HEK293T (cell line): ENCODE results near the gene KIF13A.

Experiments used
- CTCF ChIA-PET: fragments of 350-600 bp; formaldehyde crosslinking; extraction: SDS; loops from one replicate; lab custom pipeline; 2021; ENCODE audit warnings: antibody characterized with exemption, inconsistent platforms; lab: Yijun Ruan, JAX
- POLR2A ChIA-PET: fragments of 350-600 bp; formaldehyde crosslinking; extraction: SDS; loops from one replicate; lab custom pipeline; 2020; ENCODE audit warnings: antibody characterized with exemption, inconsistent platforms; lab: Yijun Ruan, JAX
- DNase-seq: peaks from one replicate; pipeline ENCODE4 v3.0.0; 2012; ENCODE audit warnings: mixed read lengths; ENCODE audit errors: extremely low spot score
- ARNT ChIP-seq: fragments of 450-650 bp; IDR thresholded peaks from 2 replicates; pipeline ENCODE4 v1.6.1; 2017; ENCODE audit warnings: mild to moderate bottlenecking
- BHLHE40 ChIP-seq: fragments of 450-650 bp; IDR thresholded peaks from 2 replicates; pipeline ENCODE4 v1.6.1; 2016; ENCODE audit warnings: mild to moderate bottlenecking, moderate library complexity, borderline replicate concordance
- CTBP1 ChIP-seq: fragments of 450-650 bp; IDR thresholded peaks from 2 replicates; pipeline ENCODE4 v1.6.1; 2016; ENCODE audit warnings: borderline replicate concordance
- ELF4 ChIP-seq: fragments of 450-650 bp; IDR thresholded peaks from 2 replicates; pipeline ENCODE4 v1.6.1; 2017; ENCODE audit warnings: antibody characterized with exemption
- FOXA1 ChIP-seq: fragments of 450-650 bp; IDR thresholded peaks from 2 replicates; pipeline ENCODE4 v1.6.1; 2016; ENCODE audit warnings: mild to moderate bottlenecking
- FOXK2 ChIP-seq: fragments of 450-650 bp; IDR thresholded peaks from 2 replicates; pipeline ENCODE4 v1.6.1; 2016; ENCODE audit warnings: mild to moderate bottlenecking
- FOXM1 ChIP-seq: fragments of 450-650 bp; IDR thresholded peaks from 2 replicates; pipeline ENCODE4 v1.6.1; 2017; ENCODE audit warnings: mild to moderate bottlenecking, borderline replicate concordance
- HDGF ChIP-seq: fragments of 450-650 bp; IDR thresholded peaks from 2 replicates; pipeline ENCODE4 v1.6.1; 2017; ENCODE audit warnings: antibody characterized with exemption, borderline replicate concordance
- L3MBTL2 ChIP-seq: fragments of 450-650 bp; conservative IDR thresholded peaks from 2 replicates; pipeline ENCODE4 v1.6.1; 2016; ENCODE audit warnings: mild to moderate bottlenecking
- LEF1 ChIP-seq: fragments of 450-650 bp; IDR thresholded peaks from 2 replicates; pipeline ENCODE4 v1.6.1; 2017; ENCODE audit warnings: mild to moderate bottlenecking, borderline replicate concordance
- NFRKB ChIP-seq: fragments of 450-650 bp; IDR thresholded peaks from 2 replicates; pipeline ENCODE4 v1.6.1; 2016; ENCODE audit warnings: mild to moderate bottlenecking, moderate library complexity
- SP1 ChIP-seq: fragments of 450-650 bp; IDR thresholded peaks from 2 replicates; pipeline ENCODE4 v1.6.1; 2017
- SUZ12 ChIP-seq: fragments of 450-650 bp; IDR thresholded peaks from 2 replicates; pipeline ENCODE4 v1.6.1; 2016; ENCODE audit warnings: mild to moderate bottlenecking
- TARDBP ChIP-seq: fragments of 450-650 bp; IDR thresholded peaks from 2 replicates; pipeline ENCODE4 v1.6.1; 2016
- ZNF384 ChIP-seq: fragments of 450-650 bp; IDR thresholded peaks from 2 replicates; pipeline ENCODE4 v1.6.1; 2016
- TF ChIP-seq, protein P1 (sequence below): fragments of 450-650 bp; IDR thresholded peaks from 2 replicates; pipeline ENCODE4 v1.6.1; 2016

The KIF13A gene

DNA sequence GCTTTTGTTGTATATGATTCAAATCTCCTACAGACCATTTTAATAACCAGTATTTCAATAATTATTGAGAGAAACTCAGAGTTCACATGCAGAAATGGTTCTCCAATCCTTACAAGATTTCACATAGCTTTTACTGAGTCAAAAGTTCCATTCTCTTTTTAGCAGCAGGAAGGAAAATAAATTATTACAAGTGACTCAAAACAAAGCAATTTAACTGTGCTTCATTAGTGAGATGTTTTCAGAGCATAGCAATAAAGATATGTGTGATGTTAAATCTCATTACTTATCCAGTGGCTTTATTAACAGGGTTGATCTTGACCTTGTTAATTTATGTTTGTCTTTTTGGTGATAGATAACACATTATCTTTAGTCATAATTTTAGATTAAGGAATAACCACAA lies 22.0 kb downstream of the KIF13A start:
- TF ChIP-seq NFRKB, result no peak
- TF ChIP-seq FOXK2, result no peak
- no peak for TF ChIP-seq ZNF384
- TF ChIP-seq ARNT, result no peak
- no peak for TF ChIP-seq CTBP1
- no peak for TF ChIP-seq LEF1
- no peak for TF ChIP-seq SUZ12
- TF ChIP-seq L3MBTL2, result no peak
- TF ChIP-seq, protein P1, sequence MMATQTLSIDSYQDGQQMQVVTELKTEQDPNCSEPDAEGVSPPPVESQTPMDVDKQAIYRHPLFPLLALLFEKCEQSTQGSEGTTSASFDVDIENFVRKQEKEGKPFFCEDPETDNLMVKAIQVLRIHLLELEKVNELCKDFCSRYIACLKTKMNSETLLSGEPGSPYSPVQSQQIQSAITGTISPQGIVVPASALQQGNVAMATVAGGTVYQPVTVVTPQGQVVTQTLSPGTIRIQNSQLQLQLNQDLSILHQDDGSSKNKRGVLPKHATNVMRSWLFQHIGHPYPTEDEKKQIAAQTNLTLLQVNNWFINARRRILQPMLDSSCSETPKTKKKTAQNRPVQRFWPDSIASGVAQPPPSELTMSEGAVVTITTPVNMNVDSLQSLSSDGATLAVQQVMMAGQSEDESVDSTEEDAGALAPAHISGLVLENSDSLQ, result no peak
- no peak for TF ChIP-seq TARDBP
- no peak for TF ChIP-seq HDGF
- TF ChIP-seq FOXA1, result no peak
- TF ChIP-seq FOXM1, result no peak
- no peak for TF ChIP-seq ELF4
- TF ChIP-seq SP1, result no peak
- TF ChIP-seq BHLHE40, result no peak
- ChIA-PET POLR2A (no interaction called here), CTCF (no interaction called here)
- no peak for DNase-seq

GRCh38 chr6:17964633-17965032 lies 22.8 kb downstream of the KIF13A start:
- no peak for DNase-seq
- TF ChIP-seq TARDBP (no peak), CTBP1 (no peak), L3MBTL2 (no peak), HDGF (no peak), SP1 (no peak)
- TF ChIP-seq, protein P1, result no peak
- ChIA-PET CTCF (no interaction called here), POLR2A (no interaction called here)

GRCh38 chr6:17962436-17963031 lies 24.9 kb downstream of the KIF13A start:
- TF ChIP-seq LEF1, result no peak
- no peak for TF ChIP-seq ZNF384
- TF ChIP-seq SUZ12, result no peak
- no peak for TF ChIP-seq L3MBTL2
- no peak for DNase-seq
- POLR2A ChIA-PET, result interaction anchor here (0.6 kb wide), 1 partner anchor 14 kb away, joined by 3 read pairs; no protein-coding TSS in a partner anchor
- CTCF ChIA-PET, result no interaction called here

GRCh38 chr6:17959302-17959701 lies 28.1 kb downstream of the KIF13A start:
- ChIA-PET POLR2A (no interaction called here), CTCF (no interaction called here)
- DNase-seq, result no peak
- TF ChIP-seq NFRKB, result no peak
- no peak for TF ChIP-seq ELF4
- TF ChIP-seq SUZ12, result no peak
- no peak for TF ChIP-seq L3MBTL2
- TF ChIP-seq, protein P1, result no peak
- TF ChIP-seq SP1, result no peak
- no peak for TF ChIP-seq ARNT

GRCh38 chr6:17957904-17958620 lies 29.4 kb downstream of the KIF13A start:
- POLR2A ChIA-PET, result no interaction called here
- no peak for TF ChIP-seq LEF1
- no peak for TF ChIP-seq SUZ12
- no peak for TF ChIP-seq BHLHE40
- TF ChIP-seq FOXM1, result no peak
- TF ChIP-seq ARNT, result no peak
- TF ChIP-seq TARDBP, result no peak
- TF ChIP-seq ZNF384, result no peak
- TF ChIP-seq, protein P1, result peak; percentile 56; the same call in 1 of the 2 replicates
- CTCF ChIA-PET, result no interaction called here
- no peak for DNase-seq

GRCh38 chr6:17957498-17957897 lies 29.9 kb downstream of the KIF13A start:
- ChIA-PET CTCF (no interaction called here), POLR2A (no interaction called here)
- no peak for DNase-seq
- TF ChIP-seq BHLHE40 (no peak), L3MBTL2 (no peak), ZNF384 (no peak), NFRKB (no peak), ELF4 (no peak), LEF1 (no peak), FOXM1 (no peak), TARDBP (no peak), SP1 (no peak), FOXA1 (no peak), HDGF (no peak), CTBP1 (no peak), SUZ12 (no peak), ARNT (no peak)
- TF ChIP-seq, protein P1, result no peak
